Stimulated activated CD4-positive, alpha-beta T cell treated with anti-CD3 and anti-CD28 coated beads, Interleukin-2, amount 100 ng/mL, for 4 hours (primary cell): ENCODE measurements around the gene SCARF2.

Experiments used
- DNase-seq: peaks from one replicate; pipeline ENCODE4 v3.0.0-alpha.2; 2020; ENCODE audit warnings: low read depth

SCARF2 gene

GRCh38 chr22:20408891-20409290, 28.7 kb downstream of the SCARF2 start:
- DNase-seq: no peak

GRCh38 chr22:20407829-20408228, 29.8 kb downstream of the SCARF2 start:
- no peak for DNase-seq

- DNase-seq: no peak
Measured at GRCh38 chr22:20406686-20407408, 30.8 kb downstream of the SCARF2 start.

GRCh38 chr22:20405931-20406685, 31.5 kb downstream of the SCARF2 start:
- no peak for DNase-seq

GRCh38 chr22:20405291-20405930, 32.2 kb downstream of the SCARF2 start:
- DNase-seq: no peak

GRCh38 chr22:20404881-20405280, 32.7 kb downstream of the SCARF2 start:
- DNase-seq: no peak

- DNase-seq: no peak
Measured at GRCh38 chr22:20403779-20404140, 33.9 kb downstream of the SCARF2 start.

- DNase-seq: no peak
Measured at GRCh38 chr22:20402960-20403778, 34.5 kb downstream of the SCARF2 start.

GRCh38 chr22:20401376-20402014, 36.1 kb downstream of the SCARF2 start:
- no peak for DNase-seq

- DNase-seq: no peak
Measured at GRCh38 chr22:20400606-20401375, 36.8 kb downstream of the SCARF2 start.

- no peak for DNase-seq
Measured at GRCh38 chr22:20399866-20400605, 37.6 kb downstream of the SCARF2 start.

- DNase-seq: no peak
Measured at GRCh38 chr22:20398420-20398819, 39.2 kb downstream of the SCARF2 start.

- DNase-seq: no peak
Measured at GRCh38 chr22:20397498-20397897, 40.1 kb downstream of the SCARF2 start.

- DNase-seq: no peak
Measured at GRCh38 chr22:20396639-20397038, 41.0 kb downstream of the SCARF2 start.

GRCh38 chr22:20395907-20396287, 41.7 kb downstream of the SCARF2 start:
- no peak for DNase-seq

GRCh38 chr22:20395181-20395906, 42.3 kb downstream of the SCARF2 start:
- no peak for DNase-seq

- peak; percentile 68 for DNase-seq
Measured at GRCh38 chr22:20393705-20394476, 43.7 kb downstream of the SCARF2 start, which contains the start of gene ZNF74. ZNF74 (plus strand) TSS chr22:20394151; CDS start chr22:20394629, 478 bp downstream.

- DNase-seq: no peak
Measured at GRCh38 chr22:20392983-20393704, 44.5 kb downstream of the SCARF2 start.
